AML-193 (cell line): ENCODE results near the gene NKD1.
"Not testable (repeated sequence)": the region's sequence is repeated elsewhere in the genome, so short reads cannot be mapped to it uniquely, and the experiment has no call there.

Experiments used
- DNase-seq, 2 experiments: peaks; one replicate each; lab custom pipeline; 2025; lab: John Stamatoyannopoulos, UW

The NKD1 gene

DNA sequence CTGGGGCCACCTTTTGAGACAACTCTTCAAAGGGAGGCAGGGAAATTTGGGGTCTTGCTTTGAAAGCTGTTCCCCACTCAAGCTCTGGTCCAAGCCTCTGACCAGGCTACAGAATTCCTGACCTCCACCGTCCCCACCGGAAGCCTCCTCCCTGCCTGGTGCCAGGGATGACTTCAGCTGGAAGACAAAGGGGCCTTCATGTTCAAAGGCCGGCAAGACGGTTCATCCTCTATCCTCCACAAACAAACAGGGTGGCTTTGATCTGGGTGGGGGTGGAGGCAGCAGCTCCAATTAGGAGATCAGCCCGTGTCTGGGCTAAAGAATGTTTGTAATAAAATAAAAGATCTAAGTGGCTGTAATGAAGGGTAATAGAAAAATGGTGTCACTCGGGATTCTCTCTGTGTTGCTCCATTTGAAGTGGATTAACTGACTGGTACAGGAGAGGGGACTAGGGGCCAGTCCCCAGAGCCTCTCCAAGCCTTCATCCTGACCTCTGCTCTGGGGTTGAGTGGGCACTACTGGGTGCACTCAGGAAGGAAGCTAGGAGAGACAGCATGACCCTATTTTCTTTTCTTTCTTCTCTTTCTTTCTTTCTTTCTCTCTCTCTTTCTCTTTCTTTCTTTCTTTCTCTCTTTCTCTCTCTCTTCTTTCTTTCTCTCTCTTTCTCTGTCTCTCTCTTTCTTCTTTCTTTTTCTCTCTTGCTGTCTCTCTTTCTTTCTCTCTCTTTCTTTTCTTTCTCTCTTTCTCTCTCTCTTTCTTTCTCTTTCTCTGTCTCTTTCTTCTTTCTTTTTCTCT is 27.5 kb upstream of the NKD1 start:
- no peak for DNase-seq

DNA sequence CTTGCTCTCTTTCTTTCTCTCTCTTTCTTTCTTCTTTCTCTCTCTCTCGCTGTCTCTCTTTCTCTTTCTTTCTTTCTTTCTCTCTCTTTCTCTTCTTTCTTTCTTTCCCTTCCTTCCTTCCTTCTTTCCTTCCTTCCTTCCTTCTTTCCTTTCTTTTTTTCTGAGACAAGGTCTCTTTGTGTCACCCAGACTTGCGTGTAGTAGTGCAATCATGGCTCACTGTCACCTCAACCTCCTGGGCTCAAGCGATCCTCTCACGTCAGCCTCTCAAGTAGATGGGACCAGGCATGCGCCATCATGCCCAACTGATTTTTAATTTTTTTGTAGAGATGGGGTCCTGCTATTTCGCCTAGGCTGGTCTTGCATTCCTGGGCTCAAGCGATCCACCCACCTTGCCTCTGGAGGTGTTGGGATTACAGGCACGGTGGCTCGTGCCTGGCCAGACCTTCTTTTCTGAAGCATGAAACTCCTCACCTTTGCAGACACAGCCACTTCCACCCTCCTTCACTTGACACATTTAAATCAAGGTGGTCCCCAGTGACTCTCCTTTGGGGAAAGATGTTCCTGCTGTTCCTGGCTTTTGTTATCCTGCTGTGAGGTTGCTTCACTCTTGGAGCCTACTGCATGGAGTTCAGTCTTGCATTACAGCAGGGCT is 26.8 kb upstream of the NKD1 start:
- no peak for DNase-seq

DNA sequence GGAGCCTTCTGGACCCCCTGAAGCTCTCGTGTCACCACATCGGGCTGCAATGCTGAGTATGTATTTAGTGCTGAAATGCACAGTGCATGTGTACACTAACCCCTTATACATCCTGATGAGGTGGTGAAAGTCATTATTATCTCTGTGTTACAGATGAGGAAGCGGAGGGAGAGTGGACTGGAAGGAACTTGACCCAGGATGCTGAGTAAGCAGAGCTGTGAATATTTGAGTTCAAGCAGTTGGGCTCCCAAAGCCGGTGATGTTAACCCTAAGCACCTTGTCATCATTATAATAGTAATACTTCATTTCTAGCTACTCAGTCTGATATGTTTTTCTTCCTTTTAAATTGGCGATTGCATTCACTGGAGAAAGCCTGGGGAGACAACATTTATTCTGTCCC is 25.9 kb upstream of the NKD1 start:
- no peak for DNase-seq

DNA sequence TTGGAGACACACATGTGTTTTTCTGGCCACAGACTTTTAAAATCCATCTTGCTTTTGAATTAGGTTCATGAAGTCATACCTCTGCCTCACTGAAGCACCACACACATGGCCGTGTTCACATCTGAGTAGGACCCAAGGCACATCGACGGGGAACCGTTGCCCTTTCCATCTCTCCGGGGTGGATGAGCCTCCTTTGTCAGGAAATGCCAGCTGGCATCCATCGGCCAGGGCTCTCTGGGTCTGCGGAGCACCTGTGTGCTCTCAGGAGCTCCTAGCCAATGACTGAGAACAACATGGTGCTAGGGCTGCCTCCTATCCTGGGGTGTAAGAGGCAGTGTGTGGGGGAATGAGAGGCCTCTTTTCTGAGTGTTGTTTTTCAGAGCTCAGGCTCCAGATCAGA is 24.5 kb upstream of the NKD1 start:
- no peak for DNase-seq

DNA sequence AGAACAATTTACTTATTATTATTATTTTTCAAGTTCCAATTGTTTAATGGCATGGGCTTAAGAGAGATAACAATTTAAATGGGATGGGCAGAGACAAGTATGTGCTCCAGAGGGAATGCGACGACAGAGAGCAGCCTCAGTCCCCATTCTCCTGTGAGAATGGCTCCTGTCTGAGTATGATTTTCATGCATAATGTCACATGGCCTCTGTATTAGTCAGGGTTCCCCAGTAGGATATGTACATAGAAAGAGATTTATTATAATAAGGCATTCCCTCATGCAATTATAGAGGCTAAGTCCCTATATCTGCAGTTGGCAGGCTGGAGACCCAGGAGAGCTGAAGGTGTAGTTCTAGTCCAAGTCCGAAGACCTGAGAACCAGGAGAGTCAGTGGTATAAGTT is 22.9 kb upstream of the NKD1 start:
- DNase-seq = no peak

GRCh38 chr16:50525716-50526115 is 22.5 kb upstream of the NKD1 start:
- DNase-seq = no peak

DNA sequence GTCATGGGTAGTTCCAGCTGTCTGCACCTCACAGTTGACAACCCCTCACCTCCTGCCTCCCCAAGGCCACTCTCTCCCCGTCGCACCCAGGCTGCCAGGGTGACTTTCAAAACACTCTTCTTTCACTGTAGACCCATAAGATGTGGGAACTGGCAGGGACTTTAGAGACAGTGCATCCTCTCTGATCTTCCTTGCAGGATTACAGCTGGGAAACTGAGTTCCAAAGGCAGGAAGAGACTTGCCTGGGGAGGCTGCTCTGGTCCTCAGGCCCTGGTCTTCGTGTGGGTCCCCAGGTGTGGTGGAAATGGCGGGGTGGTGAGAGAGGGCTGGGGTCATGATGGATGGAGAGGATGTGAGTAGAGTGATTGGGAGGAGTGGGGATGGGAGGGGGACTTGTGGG is 21.9 kb upstream of the NKD1 start:
- no peak for DNase-seq

GRCh38 chr16:50526796-50527195 is 21.4 kb upstream of the NKD1 start:
- DNase-seq = no peak

GRCh38 chr16:50528820-50529219 is 19.4 kb upstream of the NKD1 start:
- no peak for DNase-seq

DNA sequence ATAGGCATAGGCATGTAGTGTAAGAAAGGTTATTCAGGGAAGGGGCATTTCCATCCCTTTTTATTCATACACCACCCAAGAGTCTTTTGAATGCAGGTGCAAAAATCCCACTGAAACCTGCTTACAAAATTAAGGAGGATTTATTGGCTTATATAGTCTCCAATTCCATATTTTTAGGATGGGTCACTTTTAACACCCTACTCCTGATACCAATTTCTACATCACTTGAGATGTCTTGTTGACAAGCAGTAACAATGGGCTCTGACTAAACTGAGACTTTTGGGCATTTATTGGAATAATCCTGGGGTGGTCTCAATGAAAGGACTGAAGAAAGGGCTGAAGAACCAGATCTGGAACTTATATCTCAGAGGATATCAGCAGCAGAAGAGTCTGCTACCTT is 18.9 kb upstream of the NKD1 start:
- no peak for DNase-seq

- no peak for DNase-seq
These were observed 17.6 kb upstream of the NKD1 start for GRCh38 chr16:50530277-50531236.

DNA sequence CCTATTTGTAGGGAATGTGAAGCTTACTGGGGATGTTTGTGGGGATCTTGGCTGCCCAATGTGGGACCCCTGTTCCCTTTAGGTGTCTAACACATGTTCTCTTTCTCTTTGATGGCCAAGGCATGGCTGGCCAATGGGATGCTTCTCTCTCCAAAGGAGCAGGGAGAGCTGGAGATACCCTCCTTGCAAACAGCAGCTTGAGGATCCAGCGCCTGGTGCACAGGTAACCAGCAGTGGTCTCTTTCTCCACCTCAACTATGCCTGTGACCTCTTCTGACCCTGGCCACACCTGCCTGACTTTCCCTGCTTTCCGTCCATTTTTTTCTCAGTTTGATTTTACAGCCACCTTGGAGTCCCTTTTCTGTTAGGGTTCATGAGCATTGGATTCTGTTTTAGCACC is 16.8 kb upstream of the NKD1 start:
- no peak for DNase-seq

DNA sequence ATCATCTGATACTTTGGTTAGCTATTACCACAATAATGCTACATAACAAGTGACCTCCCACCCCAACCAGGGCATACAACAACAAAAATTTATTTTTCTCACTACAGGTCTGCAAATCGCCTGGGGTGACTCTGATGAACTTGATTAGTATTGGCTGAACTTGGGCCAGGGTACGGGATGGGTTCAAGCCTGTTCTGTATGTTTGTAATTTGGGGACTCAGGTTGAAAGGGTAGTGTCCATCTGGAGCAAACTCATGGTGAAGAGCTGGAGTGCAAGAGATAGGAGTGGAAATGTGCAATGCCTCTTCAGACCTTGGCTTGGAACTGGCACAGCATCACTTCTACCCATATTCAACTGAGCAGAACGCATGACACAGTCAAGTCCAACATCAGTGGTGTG is 16.3 kb upstream of the NKD1 start:
- DNase-seq = no peak

DNA sequence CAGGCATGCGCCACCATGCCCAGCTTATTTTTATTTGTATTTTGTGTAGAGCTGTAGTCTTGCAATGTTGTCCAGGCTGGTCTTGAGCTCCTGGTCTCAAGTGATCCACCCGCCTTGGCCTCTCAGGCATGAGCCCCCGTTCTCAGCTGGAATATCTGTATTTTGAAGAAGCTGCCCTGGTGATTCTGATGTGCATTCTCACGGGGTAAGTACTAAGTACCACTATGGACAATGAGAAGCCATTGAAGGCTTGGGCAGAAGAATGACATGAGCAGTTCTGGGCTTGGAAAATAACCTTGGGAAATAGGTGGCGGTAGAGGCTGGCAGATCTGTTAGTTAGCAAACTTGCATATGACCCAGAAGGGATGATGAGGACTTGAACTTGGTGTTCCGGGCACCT is 15.6 kb upstream of the NKD1 start:
- DNase-seq = no peak

DNA sequence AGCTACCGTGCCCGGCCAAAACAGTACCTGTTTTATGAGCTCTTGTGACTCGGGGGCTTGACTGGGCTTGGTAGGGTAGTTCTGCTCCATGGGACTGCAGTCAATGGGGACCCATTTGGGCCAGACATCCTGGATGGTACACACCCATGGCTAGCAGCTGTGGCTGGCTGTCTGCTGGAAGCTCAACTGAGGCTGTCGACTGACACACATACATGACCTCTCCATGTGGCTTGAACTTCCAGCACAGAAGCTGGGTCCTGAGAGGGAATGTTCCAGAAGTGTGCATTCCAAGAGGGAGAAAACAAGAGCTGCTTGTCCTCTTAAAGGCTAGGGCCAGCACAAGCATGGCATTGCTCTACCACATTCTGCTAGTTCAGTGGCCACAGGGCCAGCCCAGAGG is 14.9 kb upstream of the NKD1 start:
- no peak for DNase-seq

- no peak for DNase-seq
These were observed 14.1 kb upstream of the NKD1 start for GRCh38 chr16:50534091-50534490.

DNA sequence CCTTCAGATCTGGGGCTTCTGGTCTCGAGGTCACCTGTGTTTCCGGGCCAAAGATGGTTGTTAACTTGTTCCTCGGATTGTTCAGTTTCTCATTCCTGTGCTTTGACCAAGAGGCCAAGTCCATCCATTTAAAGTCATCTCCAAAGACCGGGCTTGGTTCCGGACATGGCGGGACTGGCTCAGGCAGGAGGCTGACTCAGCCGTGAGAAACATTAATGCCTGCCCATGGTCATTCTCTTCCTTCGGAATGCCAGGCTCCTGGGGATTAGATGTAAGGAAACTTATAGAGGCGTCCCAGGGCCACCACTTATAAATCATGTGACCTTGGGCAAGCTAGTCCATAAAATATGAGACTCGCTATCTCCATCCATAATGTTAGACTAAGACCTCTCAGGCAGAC is 13.6 kb upstream of the NKD1 start:
- no peak for DNase-seq

GRCh38 chr16:50534958-50535357 is 13.2 kb upstream of the NKD1 start:
- no peak for DNase-seq

DNA sequence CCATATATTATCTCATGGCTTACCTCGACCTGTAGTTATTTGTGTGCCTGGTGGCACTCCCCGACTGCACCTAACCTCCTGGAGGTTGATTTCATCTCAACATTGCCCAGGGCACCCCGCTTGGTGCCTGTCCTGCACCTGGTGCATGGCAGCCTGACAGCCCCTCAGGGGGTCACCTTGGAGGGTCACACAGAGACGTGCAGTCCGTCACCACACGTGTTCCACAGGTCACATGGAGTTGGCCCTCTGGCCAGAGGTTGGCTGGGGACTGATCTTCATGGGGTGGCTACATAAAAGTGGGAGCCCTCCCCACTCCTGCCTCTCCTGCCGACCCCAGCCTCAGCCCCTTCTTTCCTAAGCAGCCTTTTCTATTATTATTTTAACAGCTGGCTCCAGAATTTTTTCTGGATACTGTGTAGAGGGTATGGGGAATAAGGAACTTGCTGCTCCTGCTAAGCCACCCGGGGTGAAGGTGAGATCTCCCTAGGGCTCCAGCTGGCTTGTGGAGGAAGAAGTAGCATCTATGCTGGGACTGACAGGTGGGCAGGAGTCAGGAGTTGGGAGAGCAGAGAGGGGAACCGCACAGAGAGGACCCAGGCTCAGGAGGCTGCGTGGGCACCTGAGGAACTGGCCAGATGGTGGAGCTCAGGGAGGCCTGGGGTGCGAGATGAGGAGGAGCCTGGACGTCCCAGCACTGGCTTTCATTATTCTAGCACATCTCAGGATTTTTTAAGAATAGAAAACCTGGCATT is 12.5 kb upstream of the NKD1 start:
- no peak for DNase-seq

- not testable (repeated sequence) for DNase-seq
These were observed 11.9 kb upstream of the NKD1 start for GRCh38 chr16:50536258-50536645.

GRCh38 chr16:50537533-50538290 is 10.5 kb upstream of the NKD1 start:
- DNase-seq = no peak
